Chondrocyte (in vitro differentiated cells): ENCODE data around the gene SEMA5A. TPM values are rescaled to one million over a fixed set of nuclear protein-coding genes. Genes with fewer than 3 reads are reported as not detected.
"Not testable (repeated sequence)": the region's sequence is repeated elsewhere in the genome, so short reads cannot be mapped to it uniquely, and the experiment has no call there.

Experiments
- DNase-seq: peaks from one replicate; pipeline ENCODE4 v3.0.0; 2021; ENCODE audit warnings: mixed read lengths, low spot score
- H3K27ac Mint-ChIP-seq: one replicate; pipeline ENCODE4 v1.8.0; 2021; ENCODE audit warnings: mild to moderate bottlenecking, moderate library complexity, mixed read lengths; ENCODE audit not compliant: unreplicated experiment
- H3K27me3 Mint-ChIP-seq: 2 replicates; pipeline ENCODE4 v1.8.0; 2021; ENCODE audit warnings: low read depth, mixed read lengths
- H3K36me3 Mint-ChIP-seq: 2 replicates; pipeline ENCODE4 v1.8.0; 2021; ENCODE audit warnings: low read depth, mixed read lengths
- H3K4me1 Mint-ChIP-seq: 2 replicates; pipeline ENCODE4 v1.8.0; 2021; ENCODE audit warnings: low read depth, mild to moderate bottlenecking, mixed read lengths
- H3K4me3 Mint-ChIP-seq: one replicate; pipeline ENCODE4 v1.8.0; 2021; ENCODE audit warnings: mild to moderate bottlenecking, moderate library complexity, mixed read lengths; ENCODE audit not compliant: unreplicated experiment
- H3K9me3 Mint-ChIP-seq: 2 replicates; pipeline ENCODE4 v1.8.0; 2021; ENCODE audit warnings: low read depth, mixed read lengths
- CTCF ChIP-seq: fragments of 200-600 bp; sonication (generic); IDR thresholded peaks from 2 replicates; pipeline ENCODE4 v1.5.0; 2021; ENCODE audit warnings: antibody characterized with exemption, mild to moderate bottlenecking, moderate library complexity
- total RNA-seq: library from RNA; stranded (reverse); gene quantifications from 3 replicates; pipeline ENCODE4 v1.2.1, GENCODE V29; 2021

SEMA5A gene
- total RNA-seq, 1 donor from 2014 or later, result 249 TPM

- no peaks in the 10 kb centered on the region for H3K9me3 Mint-ChIP-seq
- H3K27me3 Mint-ChIP-seq, result no peaks in the 10 kb centered on the region
- no peak for TF ChIP-seq CTCF
- H3K27ac Mint-ChIP-seq, result no peak overlapping the region
- H3K4me3 Mint-ChIP-seq, result no peak overlapping the region
- H3K4me1 Mint-ChIP-seq, result peaks cover 9% of the 10 kb centered on the region
- no peak for DNase-seq
- peaks cover 13% of the 10 kb centered on the region for H3K36me3 Mint-ChIP-seq
These were observed 136.9 kb downstream of the SEMA5A start for GRCh38 chr5:9408964-9409363.

- Mint-ChIP-seq H3K36me3 (peaks cover 15% of the 10 kb centered on the region), H3K4me3 (no peak overlapping the region), H3K9me3 (no peaks in the 10 kb centered on the region), H3K27me3 (no peaks in the 10 kb centered on the region), H3K4me1 (peaks cover 9% of the 10 kb centered on the region), H3K27ac (no peak overlapping the region)
- TF ChIP-seq CTCF, result no peak
- no peak for DNase-seq
These were observed 140.6 kb downstream of the SEMA5A start for GRCh38 chr5:9405196-9405754.

- TF ChIP-seq CTCF, result no peak
- no peak for DNase-seq
- no peak overlapping the region for H3K4me3 Mint-ChIP-seq
- peaks cover 13% of the 10 kb centered on the region for H3K36me3 Mint-ChIP-seq
- H3K27ac Mint-ChIP-seq, result no peak overlapping the region
- peaks cover 9% of the 10 kb centered on the region for H3K4me1 Mint-ChIP-seq
- H3K9me3 Mint-ChIP-seq, result no peaks in the 10 kb centered on the region
- H3K27me3 Mint-ChIP-seq, result no peaks in the 10 kb centered on the region
These were observed 143.9 kb downstream of the SEMA5A start for GRCh38 chr5:9401786-9402472.

- peaks cover 13% of the 10 kb centered on the region for H3K36me3 Mint-ChIP-seq
- not testable (repeated sequence) for DNase-seq, H3K4me3 Mint-ChIP-seq, H3K9me3 Mint-ChIP-seq, H3K27ac Mint-ChIP-seq, H3K4me1 Mint-ChIP-seq, H3K27me3 Mint-ChIP-seq
These were observed 146.1 kb downstream of the SEMA5A start for GRCh38 chr5:9399783-9400182.

GRCh38 chr5:9399094-9399493, 146.8 kb downstream of the SEMA5A start:
- no peak for DNase-seq
- peaks cover 13% of the 10 kb centered on the region for H3K36me3 Mint-ChIP-seq
- TF ChIP-seq CTCF, result no peak
- H3K27ac Mint-ChIP-seq, result no peak overlapping the region
- no peaks in the 10 kb centered on the region for H3K27me3 Mint-ChIP-seq
- no peak overlapping the region for H3K4me3 Mint-ChIP-seq
- no peaks in the 10 kb centered on the region for H3K9me3 Mint-ChIP-seq
- peaks cover 9% of the 10 kb centered on the region for H3K4me1 Mint-ChIP-seq

GRCh38 chr5:9398227-9398626, 147.6 kb downstream of the SEMA5A start:
- no peaks in the 10 kb centered on the region for H3K9me3 Mint-ChIP-seq
- H3K4me1 Mint-ChIP-seq, result peaks cover 10% of the 10 kb centered on the region
- peaks cover 13% of the 10 kb centered on the region for H3K36me3 Mint-ChIP-seq
- H3K4me3 Mint-ChIP-seq, result no peak overlapping the region
- H3K27me3 Mint-ChIP-seq, result no peaks in the 10 kb centered on the region
- DNase-seq, result no peak
- TF ChIP-seq CTCF, result no peak
- no peak overlapping the region for H3K27ac Mint-ChIP-seq
